Stomach (tissue), 4 donors: ENCODE results near the gene FOXJ3.

Source experiments
- POLR2A ChIP-seq, 4 donors: fragments of 450-650 bp; IDR thresholded peaks; one replicate each; pipeline ENCODE4 v1.6.1; 2016; ENCODE audit warnings: antibody characterized with exemption in 4 of 4, control low read depth in 2 of 4, mild to moderate bottlenecking in 1 of 4, moderate library complexity in 1 of 4
- POLR2AphosphoS5 ChIP-seq, 3 donors: sonication (generic); formaldehyde crosslinking; IDR thresholded peaks; one replicate each; pipeline ENCODE4 v1.6.1; 2016; ENCODE audit warnings: antibody characterized with exemption in 3 of 3
- TF ChIP-seq, protein P1 (sequence below), 7 experiments: fragments of 450-650 bp in 4 of 7; fragments of 200-600 bp in 3 of 7; sonication (generic) in 3 of 7; IDR thresholded peaks; one replicate each; pipeline ENCODE4 v1.5.1; 2016 to 2019; ENCODE audit warnings: antibody characterized with exemption in 7 of 7, control low read depth in 2 of 7, mild to moderate bottlenecking in 1 of 7

DNA sequence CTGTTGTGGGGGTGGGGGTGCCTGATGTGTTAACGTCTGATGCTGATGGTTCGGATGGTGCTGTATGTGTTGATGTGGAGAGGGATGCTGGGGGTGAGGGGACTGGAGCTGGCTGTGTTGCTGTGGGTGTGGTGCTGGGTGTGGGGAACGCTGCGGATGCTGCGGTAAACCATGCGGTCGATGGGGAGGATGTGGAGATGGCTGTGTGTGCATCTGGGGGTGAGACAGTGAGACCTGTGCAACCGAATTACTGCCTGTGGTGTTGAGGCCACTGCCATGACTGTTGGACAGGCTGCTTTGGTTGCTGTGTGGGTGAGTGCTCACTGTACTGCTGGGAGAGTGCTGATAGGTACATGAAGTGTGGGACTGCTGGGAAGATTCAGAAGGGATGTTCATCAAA lies 143.7 kb downstream of the FOXJ3 start:
- TF ChIP-seq, protein P1, sequence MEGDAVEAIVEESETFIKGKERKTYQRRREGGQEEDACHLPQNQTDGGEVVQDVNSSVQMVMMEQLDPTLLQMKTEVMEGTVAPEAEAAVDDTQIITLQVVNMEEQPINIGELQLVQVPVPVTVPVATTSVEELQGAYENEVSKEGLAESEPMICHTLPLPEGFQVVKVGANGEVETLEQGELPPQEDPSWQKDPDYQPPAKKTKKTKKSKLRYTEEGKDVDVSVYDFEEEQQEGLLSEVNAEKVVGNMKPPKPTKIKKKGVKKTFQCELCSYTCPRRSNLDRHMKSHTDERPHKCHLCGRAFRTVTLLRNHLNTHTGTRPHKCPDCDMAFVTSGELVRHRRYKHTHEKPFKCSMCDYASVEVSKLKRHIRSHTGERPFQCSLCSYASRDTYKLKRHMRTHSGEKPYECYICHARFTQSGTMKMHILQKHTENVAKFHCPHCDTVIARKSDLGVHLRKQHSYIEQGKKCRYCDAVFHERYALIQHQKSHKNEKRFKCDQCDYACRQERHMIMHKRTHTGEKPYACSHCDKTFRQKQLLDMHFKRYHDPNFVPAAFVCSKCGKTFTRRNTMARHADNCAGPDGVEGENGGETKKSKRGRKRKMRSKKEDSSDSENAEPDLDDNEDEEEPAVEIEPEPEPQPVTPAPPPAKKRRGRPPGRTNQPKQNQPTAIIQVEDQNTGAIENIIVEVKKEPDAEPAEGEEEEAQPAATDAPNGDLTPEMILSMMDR (IDR thresholded peaks at IDR 0.05): no peak
- TF ChIP-seq POLR2A (IDR thresholded peaks at IDR 0.05) (no peak), POLR2AphosphoS5 (IDR thresholded peaks at IDR 0.05) (no peak)
